Bronchial epithelial cell (primary cell): Measurements from ENCODE around the gene GDPD3. TPM values are rescaled to one million over a fixed set of nuclear protein-coding genes. Genes with fewer than 3 reads are reported as not detected.

Experiments
- DNase-seq: peaks from one replicate; pipeline ENCODE4 v3.0.0-alpha.2; 2010; ENCODE audit warnings: low read depth
- FAIRE-seq: peaks from 2 replicates; lab custom pipeline; 2011; peaks lifted over from hg19 to GRCh38; lab: Jason Lieb, UNC
- H3K27me3 ChIP-seq: 2 replicates; pipeline ENCODE4 v1.5.1; 2011; ENCODE audit warnings: low read length; ENCODE audit not compliant: control insufficient read depth, insufficient read depth
- H3K36me3 ChIP-seq: 2 replicates; pipeline ENCODE4 v1.5.1; 2011; ENCODE audit warnings: low read length; ENCODE audit not compliant: control insufficient read depth, insufficient read depth
- H3K4me3 ChIP-seq: 2 replicates; pipeline ENCODE4 v1.5.1; 2011; ENCODE audit warnings: mild to moderate bottlenecking, low read depth, low read length, control low read depth
- CTCF ChIP-seq: IDR thresholded peaks from 2 replicates; pipeline ENCODE4 v1.5.1; 2011; ENCODE audit warnings: mild to moderate bottlenecking, moderate library complexity, low read length, control low read depth, inconsistent platforms; ENCODE audit not compliant: insufficient read depth, severe bottlenecking
- total RNA-seq: library from RNA; depleted of rRNA; stranded (reverse); fragments of >200 nt; gene quantifications from 2 replicates; pipeline ENCODE4 v1.2.1, GENCODE V29; 2014

Gene GDPD3
- total RNA-seq, 1 donor from 2014 or later, result 7.1 TPM

- Histone ChIP-seq H3K27me3 (no peaks in the 10 kb centered on the region), H3K4me3 (no peak overlapping the region), H3K36me3 (peaks cover 23% of the 10 kb centered on the region)
- no peak for TF ChIP-seq CTCF
- no peak for FAIRE-seq
- DNase-seq, result no peak
These were observed 35.7 kb downstream of the GDPD3 start for GRCh38 chr16:30077656-30078055.

DNA sequence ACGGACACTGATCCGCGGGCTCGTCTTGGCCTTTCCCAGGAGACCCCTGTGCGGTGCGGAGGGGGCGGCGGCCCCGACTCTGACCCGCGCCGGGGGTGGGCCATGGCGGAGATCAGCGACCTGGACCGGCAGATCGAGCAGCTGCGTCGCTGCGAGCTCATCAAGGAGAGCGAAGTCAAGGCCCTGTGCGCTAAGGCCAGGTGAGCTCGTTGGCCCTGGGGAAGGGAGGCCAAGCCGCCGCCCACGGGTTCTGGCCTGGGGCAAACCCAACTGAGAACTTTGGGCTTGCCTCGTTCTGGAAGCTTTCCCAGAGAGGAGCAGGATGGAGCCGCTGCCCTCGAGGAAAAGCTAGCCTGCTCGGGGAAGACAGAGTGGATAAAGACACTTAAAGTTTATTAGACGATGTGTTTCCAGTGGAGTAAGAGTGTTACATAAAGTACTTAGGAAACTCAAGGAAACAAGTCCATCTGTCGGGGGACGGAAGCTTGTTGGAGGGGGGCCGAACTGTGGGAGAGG, 37.0 kb downstream of the GDPD3 start:
- FAIRE-seq (no peak), DNase-seq (no peak)
- H3K4me3 ChIP-seq, result peak overlapping the region; percentile 91
- H3K27me3 ChIP-seq, result no peaks in the 10 kb centered on the region
- no peak for TF ChIP-seq CTCF
- H3K36me3 ChIP-seq, result peaks cover 16% of the 10 kb centered on the region

GRCh38 chr16:30075503-30076275, 37.6 kb downstream of the GDPD3 start, which contains the start of gene PPP4C:
PPP4C (plus strand) TSS chr16:30075994; CDS start chr16:30076378, 384 bp downstream.
- TF ChIP-seq CTCF, result peak; percentile 7
- no peaks in the 10 kb centered on the region for H3K27me3 ChIP-seq
- FAIRE-seq, result no peak
- H3K36me3 ChIP-seq, result peaks cover 13% of the 10 kb centered on the region
- DNase-seq, result peak; percentile 75
- H3K4me3 ChIP-seq, result peak within 1 kb of the TSS; percentile 91

DNA sequence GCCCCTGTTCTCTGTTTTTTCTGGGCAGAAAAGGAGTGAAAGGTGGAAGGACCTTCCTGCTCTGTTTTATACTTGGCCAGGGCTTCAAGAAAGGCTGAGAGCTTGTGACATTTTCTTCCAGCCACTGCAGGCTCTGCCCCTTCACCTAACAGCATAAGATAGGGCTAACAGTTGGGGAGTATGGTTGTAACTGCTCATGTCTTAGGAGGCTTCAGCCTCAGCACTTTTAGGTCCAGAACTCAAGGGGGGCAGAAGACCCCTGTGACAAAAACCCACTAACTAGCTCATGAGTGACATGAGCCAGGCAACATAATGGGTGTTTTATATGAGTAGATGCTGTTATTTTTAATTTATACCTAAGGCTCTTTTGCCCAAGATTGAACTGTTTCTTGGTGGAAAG, 42.8 kb downstream of the GDPD3 start:
- peaks cover 41% of the 10 kb centered on the region for H3K36me3 ChIP-seq
- DNase-seq, result no peak
- H3K4me3 ChIP-seq, result no peak overlapping the region
- TF ChIP-seq CTCF, result no peak
- no peaks in the 10 kb centered on the region for H3K27me3 ChIP-seq
- FAIRE-seq, result no peak

DNA sequence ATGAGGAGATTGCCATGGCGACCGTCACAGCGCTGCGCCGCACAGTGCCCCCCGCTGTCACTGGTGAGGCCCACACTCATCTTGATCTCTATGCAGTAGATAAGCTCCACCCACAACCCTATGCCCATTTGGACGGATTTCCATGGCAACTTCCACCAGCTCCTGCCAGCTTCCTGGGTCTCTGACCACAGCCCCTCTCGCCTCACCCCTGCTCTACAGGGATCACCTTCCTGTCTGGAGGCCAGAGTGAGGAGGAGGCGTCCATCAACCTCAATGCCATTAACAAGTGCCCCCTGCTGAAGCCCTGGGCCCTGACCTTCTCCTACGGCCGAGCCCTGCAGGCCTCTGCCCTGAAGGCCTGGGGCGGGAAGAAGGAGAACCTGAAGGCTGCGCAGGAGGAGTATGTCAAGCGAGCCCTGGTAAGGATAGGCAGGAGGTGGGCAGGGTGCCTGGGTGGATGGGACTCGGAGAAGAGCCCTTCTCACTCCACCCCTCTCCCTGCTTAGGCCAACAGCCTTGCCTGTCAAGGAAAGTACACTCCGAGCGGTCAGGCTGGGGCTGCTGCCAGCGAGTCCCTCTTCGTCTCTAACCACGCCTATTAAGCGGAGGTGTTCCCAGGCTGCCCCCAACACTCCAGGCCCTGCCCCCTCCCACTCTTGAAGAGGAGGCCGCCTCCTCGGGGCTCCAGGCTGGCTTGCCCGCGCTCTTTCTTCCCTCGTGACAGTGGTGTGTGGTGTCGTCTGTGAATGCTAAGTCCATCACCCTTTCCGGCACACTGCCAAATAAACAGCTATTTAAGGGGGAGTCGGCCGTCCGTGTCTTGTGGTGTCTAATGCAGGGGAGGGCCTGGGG, 43.5 kb downstream of the GDPD3 start:
- no peaks in the 10 kb centered on the region for H3K27me3 ChIP-seq
- no peak for TF ChIP-seq CTCF
- no peak overlapping the region for H3K4me3 ChIP-seq
- no peak for DNase-seq
- peaks cover 41% of the 10 kb centered on the region for H3K36me3 ChIP-seq
- no peak for FAIRE-seq
